ENCODE measurements around the gene ALK. TPM values are rescaled to one million over a fixed set of nuclear protein-coding genes. Genes with fewer than 3 reads are reported as not detected.
A peak's percentile ranks its signal among the peaks of the same experiment; 100 is the strongest.

The ALK gene
- polyA plus RNA-seq, 1 of the 3 experiments (the other 2 are of a cell fraction) = 0.30 TPM

- TF ChIP-seq ZBTB33 (IDR thresholded peaks at IDR 0.05; ENCODE audit: borderline replicate concordance, low read depth) = no peak
- TF ChIP-seq RFX5 (IDR thresholded peaks at IDR 0.05; ENCODE audit: low read length) = no peak
- no peak for TF ChIP-seq CHD2 (IDR thresholded peaks at IDR 0.05; ENCODE audit: low read length, partially characterized antibody)
- no peak for TF ChIP-seq TEAD4 (IDR thresholded peaks at IDR 0.05; ENCODE audit: borderline replicate concordance, insufficient read depth)
- TF ChIP-seq TCF12 (IDR thresholded peaks at IDR 0.05) = peak; percentile 78
- TF ChIP-seq MEF2A (IDR thresholded peaks at IDR 0.05; ENCODE audit: borderline replicate concordance, low read depth) = 0 out of 2 replicates have a peak, but pooled peaks have one; percentile 7
Measured at GRCh38 chr2:29322011-29322410, 599.4 kb downstream of the ALK start (continued).

GRCh38 chr2:29317801-29318485 is 603.4 kb downstream of the ALK start:
- Histone ChIP-seq H3K9me3 (no peaks in the 10 kb centered on the region), H2AFZ (ENCODE audit: low read depth) (no peak overlapping the region), H3K36me3 (replicated peaks in 1 of 2; ENCODE audit: control insufficient read depth in 1 of 2, insufficient read depth in 2 of 2, low read length in 1 of 2) (peaks cover 0 to 6% of the 10 kb centered on the region in 2 experiments), H3K27ac (ENCODE audit: low read depth in 2 of 2, low read length in 1 of 2) (peak overlapping the region in 1 of 2 experiments; percentile 77; a peak in 2 of 4 replicates), H3K9me2 (no peaks in the 10 kb centered on the region), H3K27me3 (ENCODE audit: insufficient read depth) (no peaks in the 10 kb centered on the region), H3K9ac (no peak overlapping the region), H4K20me1 (ENCODE audit: insufficient read depth) (no peaks in the 10 kb centered on the region), H3K79me2 (ENCODE audit: insufficient read depth) (no peaks in the 10 kb centered on the region), H3K4me1 (ENCODE audit: control insufficient read depth in 1 of 2, insufficient read depth in 2 of 2, low read depth in 1 of 2, low read length in 1 of 2) (peaks cover 3 to 54% of the 10 kb centered on the region in 2 experiments; a peak in 3 of 4 replicates), H3K4me2 (no peak overlapping the region), H3F3A (replicated peaks; ENCODE audit: insufficient read depth) (peaks cover 6% of the 10 kb centered on the region), H3K4me3 (ENCODE audit: low read depth in 2 of 2, low read length in 1 of 2) (no peak overlapping the region)
- DNase-seq = no peak
- 59% methylated on average over 8 of the region's 8 CpGs for WGBS (ENCODE audit: low lambda C conversion rate)
- ChIA-PET CTCF (interaction anchor here (0.8 to 2.0 kb wide), 5 partner anchors 9 to 104 kb away, joined by 3 to 24 read pairs (median 3); no protein-coding TSS in a partner anchor), POLR2A (interaction anchor here (1.6 kb wide), 1 partner anchor 602 kb away, joined by 4 read pairs; no protein-coding TSS in a partner anchor)
- TF ChIP-seq SMC3 (IDR thresholded peaks at IDR 0.05; ENCODE audit: low read depth, low read length) (no peak), NRF1 (IDR thresholded peaks at IDR 0.05; ENCODE audit: low read depth, low read length) (no peak), REST (IDR thresholded peaks at IDR 0.05; ENCODE audit: low read depth, low read length) (no peak), NFIC (IDR thresholded peaks at IDR 0.05; ENCODE audit: borderline replicate concordance) (no peak), TCF12 (IDR thresholded peaks at IDR 0.05) (no peak), MEF2A (IDR thresholded peaks at IDR 0.05; ENCODE audit: borderline replicate concordance, low read depth) (no peak), GATA2 (CRISPR knock-in tag; IDR thresholded peaks at IDR 0.05) (no peak), RFX5 (IDR thresholded peaks at IDR 0.05; ENCODE audit: low read length) (no peak), IRF3 (IDR thresholded peaks at IDR 0.05; ENCODE audit: low read depth, low read length) (no peak), ELF1 (IDR thresholded peaks at IDR 0.05) (no peak), MAX (IDR thresholded peaks at IDR 0.05; ENCODE audit: low read depth) (no peak), FOXJ3 (CRISPR knock-in tag; IDR thresholded peaks at IDR 0.05) (no peak), CTCF (IDR thresholded peaks at IDR 0.05) (no peak), RAD21 (IDR thresholded peaks at IDR 0.05; ENCODE audit: low read length) (no peak), RCOR1 (IDR thresholded peaks at IDR 0.05; ENCODE audit: low read length) (no peak), PBX3 (IDR thresholded peaks at IDR 0.05) (no peak), RXRA (IDR thresholded peaks at IDR 0.05; ENCODE audit: borderline replicate concordance, low read depth) (no peak)
